Ramos (cell line): ENCODE results near the gene TRAF7.
"Not testable (repeated sequence)": the region's sequence is repeated elsewhere in the genome, so short reads cannot be mapped to it uniquely, and the experiment has no call there.

Experiments
- in situ Hi-C: fragments of 300-500 bp; cut with MboI; formaldehyde crosslinking; loops from one replicate; pipeline ENCODE4 v1.14.3; 2022; ENCODE audit warnings: low sequenced_read_pairs; ENCODE audit not compliant: unreplicated experiment

Gene TRAF7

GRCh38 chr16:2196162-2196980 lies 40.8 kb downstream of the TRAF7 start, which contains the start of gene CASKIN1:
Gene CASKIN1, minus strand, starts transcription at chr16:2196605. Its CDS starts 173 bp downstream, at chr16:2196432.
- in situ Hi-C loops, result no loop called here

- in situ Hi-C loops, result no loop called here
These were observed 41.5 kb downstream of the TRAF7 start for GRCh38 chr16:2196981-2197511.

GRCh38 chr16:2197765-2198164 lies 42.2 kb downstream of the TRAF7 start:
- in situ Hi-C loops, result no loop called here

GRCh38 chr16:2198283-2198682 lies 42.7 kb downstream of the TRAF7 start:
- in situ Hi-C loops, result no loop called here

GRCh38 chr16:2199095-2199494 lies 43.5 kb downstream of the TRAF7 start:
- in situ Hi-C loops, result no loop called here

- in situ Hi-C loops, result no loop called here
These were observed 44.1 kb downstream of the TRAF7 start for GRCh38 chr16:2199621-2200139.

- in situ Hi-C loops, result no loop called here
These were observed 44.7 kb downstream of the TRAF7 start for GRCh38 chr16:2200313-2200712.

GRCh38 chr16:2203119-2203688 lies 47.6 kb downstream of the TRAF7 start:
- in situ Hi-C loops, result not testable (repeated sequence)

GRCh38 chr16:2204416-2205103 lies 49.0 kb downstream of the TRAF7 start:
- in situ Hi-C loops, result no loop called here

GRCh38 chr16:2205104-2205966 lies 49.8 kb downstream of the TRAF7 start, which contains the start of gene MLST8:
Gene MLST8, plus strand, starts transcription at chr16:2205454. Its CDS starts 632 bp downstream, at chr16:2206086.
- in situ Hi-C loops, result no loop called here

GRCh38 chr16:2205967-2206313 lies 50.4 kb downstream of the TRAF7 start:
- in situ Hi-C loops, result no loop called here

- in situ Hi-C loops, result no loop called here
These were observed 50.8 kb downstream of the TRAF7 start for GRCh38 chr16:2206420-2206779.

- in situ Hi-C loops, result no loop called here
These were observed 51.3 kb downstream of the TRAF7 start for GRCh38 chr16:2206780-2207433.

- in situ Hi-C loops, result no loop called here
These were observed 52.3 kb downstream of the TRAF7 start for GRCh38 chr16:2207872-2208271.

GRCh38 chr16:2208308-2208707 lies 52.7 kb downstream of the TRAF7 start:
- in situ Hi-C loops, result no loop called here

GRCh38 chr16:2208772-2209171 lies 53.2 kb downstream of the TRAF7 start:
- in situ Hi-C loops, result no loop called here

GRCh38 chr16:2209258-2210008 lies 53.9 kb downstream of the TRAF7 start:
- in situ Hi-C loops, result no loop called here

- in situ Hi-C loops, result no loop called here
These were observed 54.4 kb downstream of the TRAF7 start for GRCh38 chr16:2210009-2210332.
